ENCODE data around the gene DNAH14. TPM values are rescaled to one million over a fixed set of nuclear protein-coding genes. Genes with fewer than 3 reads are reported as not detected.
"Not testable (repeated sequence)": the region's sequence is repeated elsewhere in the genome, so short reads cannot be mapped to it uniquely, and the experiment has no call there.

Gene DNAH14
- total RNA-seq, 1 experiment from 2014 or later, result 47.0 TPM

GRCh38 chr1:224959656-224960055 lies 30.2 kb downstream of the DNAH14 start:
- Histone ChIP-seq H3K36me3 (ENCODE audit: control insufficient read depth, insufficient read depth, low read length) (peaks cover 4% of the 10 kb centered on the region; the same call in 1 of the 2 replicates), H3K27me3 (ENCODE audit: control insufficient read depth, insufficient read depth, low read length) (no peaks in the 10 kb centered on the region), H3K9me3 (ENCODE audit: control insufficient read depth, insufficient read depth, low read depth, low read length) (no peaks in the 10 kb centered on the region), H3K27ac (ENCODE audit: low read length) (no peak overlapping the region), H3K4me3 (ENCODE audit: low read depth in 2 of 2, low read length in 2 of 2) (no peak overlapping the region), H3K4me1 (ENCODE audit: control insufficient read depth, insufficient read depth, low read length) (no peaks in the 10 kb centered on the region)
- TF ChIP-seq CTCF (IDR thresholded peaks at IDR 0.05), result no peak
- TF ChIP-seq SIN3A (IDR thresholded peaks at IDR 0.05; ENCODE audit: borderline replicate concordance, insufficient read depth, low read depth, low read length), result no peak
- TF ChIP-seq POLR2AphosphoS5 (IDR thresholded peaks at IDR 0.05; ENCODE audit: low read depth, low read length), result no peak
- no peak for TF ChIP-seq TCF7L2 (IDR thresholded peaks at IDR 0.05; ENCODE audit: low read depth, low read length)
- no peak for TF ChIP-seq REST (IDR thresholded peaks at IDR 0.05; ENCODE audit: insufficient read depth in 1 of 2, low read depth in 2 of 2, low read length in 1 of 2)
- ATAC-seq, result no peak
- intact Hi-C loops (cut with micrococcal nuclease; ENCODE audit: unreplicated experiment) (no loop called here), in situ Hi-C loops (cut with HindIII; ENCODE audit: low pct_unique_long_range_greater_than_20kb, low sequenced_read_pairs) (no loop called here)
- no TSS peak for BruUV-seq (replicated peaks)
- DNase-seq (ENCODE audit: low read depth, low spot score), result no peak
- ChIA-PET CTCF (no interaction called here), POLR2A (no interaction called here)

- Histone ChIP-seq H3K4me1 (ENCODE audit: control insufficient read depth, insufficient read depth, low read length) (no peaks in the 10 kb centered on the region), H3K27me3 (ENCODE audit: control insufficient read depth, insufficient read depth, low read length) (no peaks in the 10 kb centered on the region), H3K36me3 (ENCODE audit: control insufficient read depth, insufficient read depth, low read length) (no peaks in the 10 kb centered on the region), H3K27ac (ENCODE audit: low read length) (no peak overlapping the region), H3K9me3 (ENCODE audit: control insufficient read depth, insufficient read depth, low read depth, low read length) (no peaks in the 10 kb centered on the region), H3K4me3 (ENCODE audit: low read depth in 2 of 2, low read length in 2 of 2) (no peak overlapping the region)
- in situ Hi-C loops (cut with HindIII; ENCODE audit: low pct_unique_long_range_greater_than_20kb, low sequenced_read_pairs), result no loop called here
- BruUV-seq (replicated peaks), result no TSS peak
- intact Hi-C loops (cut with micrococcal nuclease; ENCODE audit: unreplicated experiment), result no loop called here
- TF ChIP-seq CTCF (IDR thresholded peaks at IDR 0.05), result no peak
- TF ChIP-seq SIN3A (IDR thresholded peaks at IDR 0.05; ENCODE audit: borderline replicate concordance, insufficient read depth, low read depth, low read length), result no peak
- no peak for TF ChIP-seq POLR2AphosphoS5 (IDR thresholded peaks at IDR 0.05; ENCODE audit: low read depth, low read length)
- TF ChIP-seq REST (IDR thresholded peaks at IDR 0.05; ENCODE audit: insufficient read depth in 1 of 2, low read depth in 2 of 2, low read length in 1 of 2), result no peak
- no peak for TF ChIP-seq TCF7L2 (IDR thresholded peaks at IDR 0.05; ENCODE audit: low read depth, low read length)
- ATAC-seq (0 out of 2 replicates have a peak, but pooled peaks have one; percentile 34), DNase-seq (ENCODE audit: low read depth, low spot score) (no peak)
- ChIA-PET CTCF (no interaction called here), POLR2A (no interaction called here)
These were observed 50.7 kb downstream of the DNAH14 start for GRCh38 chr1:224980181-224980580.

- ATAC-seq; BruUV-seq (replicated peaks); DNase-seq (ENCODE audit: low read depth, low spot score); CTCF ChIA-PET; POLR2A ChIA-PET; H3K4me1 ChIP-seq (ENCODE audit: control insufficient read depth, insufficient read depth, low read length); H3K27me3 ChIP-seq (ENCODE audit: control insufficient read depth, insufficient read depth, low read length); H3K36me3 ChIP-seq (ENCODE audit: control insufficient read depth, insufficient read depth, low read length); H3K4me3 ChIP-seq (ENCODE audit: low read depth in 2 of 2, low read length in 2 of 2); in situ Hi-C loops (cut with HindIII; ENCODE audit: low pct_unique_long_range_greater_than_20kb, low sequenced_read_pairs); intact Hi-C loops (cut with micrococcal nuclease; ENCODE audit: unreplicated experiment); H3K9me3 ChIP-seq (ENCODE audit: control insufficient read depth, insufficient read depth, low read depth, low read length); H3K27ac ChIP-seq (ENCODE audit: low read length): not testable (repeated sequence)
These were observed 52.5 kb downstream of the DNAH14 start for GRCh38 chr1:224981922-224982354.

Data from Panc1 (cell line).